ENCODE results near the gene PHF24.

The PHF24 gene

DNA sequence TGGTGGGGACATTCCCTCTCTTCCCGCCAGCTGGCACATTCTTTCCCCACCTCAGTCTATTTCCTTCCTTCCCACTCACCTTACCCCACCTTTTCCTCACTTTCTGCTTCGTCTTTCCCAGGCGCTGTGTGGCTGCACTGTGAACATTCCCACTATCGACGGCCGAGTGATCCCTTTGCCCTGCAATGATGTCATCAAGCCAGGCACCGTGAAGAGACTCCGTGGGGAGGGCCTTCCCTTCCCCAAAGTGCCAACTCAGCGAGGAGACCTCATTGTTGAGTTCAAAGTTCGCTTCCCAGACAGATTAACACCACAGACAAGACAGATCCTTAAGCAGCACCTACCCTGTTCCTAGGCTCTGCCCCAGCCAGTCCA is 38.8 kb downstream of the PHF24 start:
- Histone ChIP-seq H3K27ac (ENCODE audit: insufficient read depth in 1 of 2, low read depth in 1 of 2, low read length in 2 of 2, poor library complexity in 1 of 2, severe bottlenecking in 2 of 2) (no peak overlapping the region), H3K4me3 (ENCODE audit: control insufficient read depth in 1 of 7, extremely low read depth in 1 of 7, insufficient read depth in 4 of 7, low read depth in 2 of 7, low read length in 6 of 7) (no peak overlapping the region), H3K36me3 (ENCODE audit: control insufficient read depth in 4 of 4, insufficient read depth in 4 of 4, low read length in 3 of 4) (peaks cover 0 to 2% (median 0%) of the 10 kb centered on the region in 4 experiments), H3K4me1 (ENCODE audit: control extremely low read depth in 1 of 4, control insufficient read depth in 4 of 4, insufficient read depth in 4 of 4, low read length in 3 of 4) (peaks cover 0 to 3% (median 1%) of the 10 kb centered on the region in 4 experiments), H3K9me3 (ENCODE audit: control extremely low read depth in 1 of 5, control insufficient read depth in 4 of 5, insufficient read depth in 2 of 5, low read depth in 1 of 5, low read length in 4 of 5) (no peaks in the 10 kb centered on the region), H3K27me3 (replicated peaks in 2 of 5; ENCODE audit: control insufficient read depth in 4 of 5, insufficient read depth in 5 of 5, low read length in 4 of 5) (no peaks in the 10 kb centered on the region)
- DNase-seq: no peak
- POLR2A ChIA-PET: interaction anchor here (1.2 kb wide), 1 partner anchor 23 kb away, joined by 3 read pairs; no protein-coding TSS in a partner anchor
- over 99% methylated on average over 9 of the region's 10 CpGs for WGBS (ENCODE audit: insufficient coverage)
- CTCF ChIA-PET: interaction anchor here (1.0 to 2.3 kb wide), 4 partner anchors 12 to 97 kb away, joined by 3 to 8 read pairs (median 4); no protein-coding TSS in a partner anchor

DNA sequence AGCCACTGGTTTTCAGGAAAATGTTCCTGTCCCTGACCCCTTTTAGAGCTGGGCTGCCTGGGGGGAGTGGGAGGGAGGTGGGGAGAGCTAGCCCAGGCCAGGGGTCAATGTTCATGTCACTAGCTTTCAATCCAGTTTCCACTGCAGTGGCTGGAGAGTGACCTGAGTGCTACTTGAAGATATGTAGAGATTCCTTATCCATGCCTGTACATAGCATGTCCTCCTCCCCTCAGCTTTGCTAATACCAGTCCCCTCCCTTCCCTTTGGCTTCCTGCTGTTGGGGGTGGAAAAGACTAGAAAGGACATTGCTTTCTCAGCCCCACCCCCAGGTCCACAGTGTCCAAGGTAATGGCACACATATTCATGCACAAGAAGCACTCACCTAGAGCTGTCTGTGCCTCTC is 39.3 kb downstream of the PHF24 start:
- CTCF ChIA-PET: interaction anchor here (1.0 to 2.3 kb wide), 4 partner anchors 12 to 98 kb away, joined by 3 to 8 read pairs (median 4); no protein-coding TSS in a partner anchor
- no peak for DNase-seq
- Histone ChIP-seq H3K4me1 (ENCODE audit: control extremely low read depth in 1 of 4, control insufficient read depth in 4 of 4, insufficient read depth in 4 of 4, low read length in 3 of 4) (no peaks in the 10 kb centered on the region), H3K27me3 (replicated peaks in 2 of 5; ENCODE audit: control insufficient read depth in 4 of 5, insufficient read depth in 5 of 5, low read length in 4 of 5) (no peaks in the 10 kb centered on the region), H3K27ac (ENCODE audit: insufficient read depth in 1 of 2, low read depth in 1 of 2, low read length in 2 of 2, poor library complexity in 1 of 2, severe bottlenecking in 2 of 2) (no peak overlapping the region), H3K4me3 (ENCODE audit: control insufficient read depth in 1 of 7, extremely low read depth in 1 of 7, insufficient read depth in 4 of 7, low read depth in 2 of 7, low read length in 6 of 7) (no peak overlapping the region), H3K9me3 (ENCODE audit: control extremely low read depth in 1 of 5, control insufficient read depth in 4 of 5, insufficient read depth in 2 of 5, low read depth in 1 of 5, low read length in 4 of 5) (no peaks in the 10 kb centered on the region), H3K36me3 (ENCODE audit: control insufficient read depth in 4 of 4, insufficient read depth in 4 of 4, low read length in 3 of 4) (peaks cover 0 to 2% (median 0%) of the 10 kb centered on the region in 4 experiments)
- POLR2A ChIA-PET: interaction anchor here (0.6 to 1.2 kb wide), 3 partner anchors 23 to 1345 kb away, joined by 3 to 5 read pairs (median 3); no protein-coding TSS in a partner anchor

DNA sequence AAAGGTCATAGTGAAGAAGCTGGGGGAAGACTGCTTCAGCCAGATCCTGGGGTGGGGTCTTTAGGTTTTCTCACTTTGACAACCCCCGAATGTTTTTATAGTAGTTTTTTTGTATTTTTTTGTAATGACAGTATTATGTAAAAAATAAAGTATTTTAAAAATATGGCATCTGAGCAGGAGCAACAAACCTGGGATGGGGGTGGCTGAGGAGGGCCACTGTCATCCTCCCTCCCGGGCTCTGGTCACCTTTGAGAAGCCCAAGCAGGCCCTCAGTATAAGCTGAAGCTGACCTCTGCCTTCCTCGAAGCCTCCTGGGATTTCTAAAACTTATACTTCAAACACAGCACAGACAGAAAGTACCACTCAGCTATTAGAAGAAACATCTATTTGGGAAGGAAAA is 40.2 kb downstream of the PHF24 start:
- WGBS (ENCODE audit: insufficient coverage): 100% methylated on average over 1 of the region's 3 CpGs
- Histone ChIP-seq H3K9me3 (ENCODE audit: control extremely low read depth in 1 of 5, control insufficient read depth in 4 of 5, insufficient read depth in 2 of 5, low read depth in 1 of 5, low read length in 4 of 5) (no peaks in the 10 kb centered on the region), H3K27me3 (replicated peaks in 2 of 5; ENCODE audit: control insufficient read depth in 4 of 5, insufficient read depth in 5 of 5, low read length in 4 of 5) (no peaks in the 10 kb centered on the region), H3K4me1 (ENCODE audit: control extremely low read depth in 1 of 4, control insufficient read depth in 4 of 4, insufficient read depth in 4 of 4, low read length in 3 of 4) (no peaks in the 10 kb centered on the region), H3K27ac (ENCODE audit: insufficient read depth in 1 of 2, low read depth in 1 of 2, low read length in 2 of 2, poor library complexity in 1 of 2, severe bottlenecking in 2 of 2) (no peak overlapping the region), H3K36me3 (ENCODE audit: control insufficient read depth in 4 of 4, insufficient read depth in 4 of 4, low read length in 3 of 4) (peaks cover 0 to 2% (median 0%) of the 10 kb centered on the region in 4 experiments), H3K4me3 (ENCODE audit: control insufficient read depth in 1 of 7, extremely low read depth in 1 of 7, insufficient read depth in 4 of 7, low read depth in 2 of 7, low read length in 6 of 7) (no peak overlapping the region)
- no peak for DNase-seq
- CTCF ChIA-PET: interaction anchor here (1.3 to 2.3 kb wide), 4 partner anchors 13 to 98 kb away, joined by 3 to 8 read pairs (median 4); a partner anchor contains a TSS
- POLR2A ChIA-PET: no interaction called here

DNA sequence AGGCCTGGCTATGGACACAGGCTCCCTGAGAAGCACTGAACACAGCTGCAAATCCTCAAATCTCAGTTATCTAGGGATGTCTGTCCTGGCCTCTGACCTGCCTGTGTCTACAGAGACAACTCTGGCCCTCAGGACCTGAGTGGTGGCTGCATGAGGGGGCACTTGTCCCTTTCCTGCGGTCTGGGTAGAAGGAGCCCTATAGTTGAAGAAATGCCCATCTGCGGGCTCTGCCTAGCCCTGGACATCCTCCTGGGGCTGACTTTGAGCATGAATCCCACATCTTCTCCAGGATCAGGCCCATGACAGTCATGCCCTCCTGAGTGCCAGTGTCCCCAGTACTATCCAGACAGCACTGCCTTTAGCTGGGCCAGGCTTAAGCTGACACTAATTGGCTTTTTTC is 41.5 kb downstream of the PHF24 start:
- Histone ChIP-seq H3K9me3 (ENCODE audit: control extremely low read depth in 1 of 5, control insufficient read depth in 4 of 5, insufficient read depth in 2 of 5, low read depth in 1 of 5, low read length in 4 of 5) (no peaks in the 10 kb centered on the region), H3K36me3 (ENCODE audit: control insufficient read depth in 4 of 4, insufficient read depth in 4 of 4, low read length in 3 of 4) (peaks cover 0 to 2% (median 0%) of the 10 kb centered on the region in 4 experiments), H3K27me3 (replicated peaks in 2 of 5; ENCODE audit: control insufficient read depth in 4 of 5, insufficient read depth in 5 of 5, low read length in 4 of 5) (no peaks in the 10 kb centered on the region), H3K4me1 (ENCODE audit: control extremely low read depth in 1 of 4, control insufficient read depth in 4 of 4, insufficient read depth in 4 of 4, low read length in 3 of 4) (no peaks in the 10 kb centered on the region), H3K4me3 (ENCODE audit: control insufficient read depth in 1 of 7, extremely low read depth in 1 of 7, insufficient read depth in 4 of 7, low read depth in 2 of 7, low read length in 6 of 7) (no peak overlapping the region), H3K27ac (ENCODE audit: insufficient read depth in 1 of 2, low read depth in 1 of 2, low read length in 2 of 2, poor library complexity in 1 of 2, severe bottlenecking in 2 of 2) (no peak overlapping the region)
- CTCF ChIA-PET: no interaction called here
- POLR2A ChIA-PET: no interaction called here
- WGBS (ENCODE audit: insufficient coverage): 100% methylated on average over 2 of the region's 2 CpGs
- DNase-seq: no peak

DNA sequence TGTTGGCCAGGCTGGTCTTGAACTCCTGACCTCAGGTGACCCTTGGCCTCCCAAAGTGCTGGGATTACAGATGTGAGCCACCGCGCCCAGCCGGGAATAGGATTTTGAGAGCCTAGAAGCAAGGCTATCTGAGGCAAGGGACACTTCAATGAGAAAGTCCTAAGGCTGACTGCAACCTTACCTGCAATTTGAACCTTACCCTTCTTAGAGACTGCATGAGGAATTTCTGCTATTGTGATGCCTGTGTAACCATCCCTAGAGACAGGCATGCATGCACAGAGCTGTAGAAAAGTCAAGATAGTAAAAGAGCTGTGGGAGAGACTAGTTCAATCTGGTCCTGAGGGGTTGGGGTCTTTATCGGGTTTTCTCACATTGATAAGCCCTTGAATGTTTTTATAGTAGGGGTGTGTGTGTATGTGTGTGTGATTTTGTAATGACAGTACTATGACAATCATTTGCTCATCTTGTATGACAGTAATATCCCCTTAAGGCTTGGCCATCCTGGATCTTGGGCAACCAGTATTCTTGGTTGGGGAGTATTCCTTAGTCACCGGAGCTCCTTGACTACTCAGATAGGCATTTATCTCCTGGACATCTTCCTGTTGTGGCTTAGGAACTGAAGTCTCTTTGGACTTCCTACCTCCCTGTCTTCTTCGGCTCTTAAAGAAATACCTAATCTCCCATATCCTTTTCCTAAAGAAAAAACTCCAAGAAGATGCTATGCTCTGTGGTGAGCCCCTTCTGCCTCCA is 42.6 kb downstream of the PHF24 start:
- no peaks in the 10 kb centered on the region for H3K4me1 ChIP-seq (ENCODE audit: control extremely low read depth in 1 of 4, control insufficient read depth in 4 of 4, insufficient read depth in 4 of 4, low read length in 3 of 4)
- CTCF ChIA-PET: no interaction called here
- no peak for DNase-seq
- 96% methylated on average over 4 of the region's 6 CpGs for WGBS (ENCODE audit: insufficient coverage)
- no peak overlapping the region for H3K27ac ChIP-seq (ENCODE audit: insufficient read depth in 1 of 2, low read depth in 1 of 2, low read length in 2 of 2, poor library complexity in 1 of 2, severe bottlenecking in 2 of 2)
- POLR2A ChIA-PET: no interaction called here
- no peaks in the 10 kb centered on the region for H3K27me3 ChIP-seq (replicated peaks in 2 of 5; ENCODE audit: control insufficient read depth in 4 of 5, insufficient read depth in 5 of 5, low read length in 4 of 5)
- peaks cover 0 to 2% (median 0%) of the 10 kb centered on the region in 4 experiments for H3K36me3 ChIP-seq (ENCODE audit: control insufficient read depth in 4 of 4, insufficient read depth in 4 of 4, low read length in 3 of 4)
- no peak overlapping the region for H3K4me3 ChIP-seq (ENCODE audit: control insufficient read depth in 1 of 7, extremely low read depth in 1 of 7, insufficient read depth in 4 of 7, low read depth in 2 of 7, low read length in 6 of 7)
- no peaks in the 10 kb centered on the region for H3K9me3 ChIP-seq (ENCODE audit: control extremely low read depth in 1 of 5, control insufficient read depth in 4 of 5, insufficient read depth in 2 of 5, low read depth in 1 of 5, low read length in 4 of 5)

DNA sequence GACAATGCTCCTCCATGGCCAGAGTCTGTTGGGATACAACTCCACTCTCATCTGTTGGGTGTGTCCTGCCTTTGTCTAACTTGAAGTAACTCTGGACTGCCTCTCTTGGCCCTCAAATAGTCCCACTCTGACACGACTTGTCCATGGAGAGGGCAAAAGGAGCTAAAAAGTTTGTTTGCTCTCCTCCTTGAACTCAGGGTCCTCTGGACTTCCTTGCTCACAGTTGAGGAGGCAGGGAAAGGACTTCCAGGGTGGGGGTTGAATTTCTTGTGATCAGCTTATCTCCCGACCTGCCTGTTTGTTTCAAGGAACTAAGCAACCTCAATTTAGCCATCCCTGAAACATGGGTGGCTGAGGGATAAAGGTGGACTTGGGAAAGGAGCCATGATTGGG is 43.2 kb downstream of the PHF24 start:
- ChIA-PET POLR2A (no interaction called here), CTCF (interaction anchor here (0.9 kb wide), 1 partner anchor 19 kb away, joined by 4 read pairs; no protein-coding TSS in a partner anchor)
- no peak for DNase-seq
- Histone ChIP-seq H3K27ac (ENCODE audit: insufficient read depth in 1 of 2, low read depth in 1 of 2, low read length in 2 of 2, poor library complexity in 1 of 2, severe bottlenecking in 2 of 2) (no peak overlapping the region), H3K4me1 (ENCODE audit: control extremely low read depth in 1 of 4, control insufficient read depth in 4 of 4, insufficient read depth in 4 of 4, low read length in 3 of 4) (no peaks in the 10 kb centered on the region), H3K36me3 (ENCODE audit: control insufficient read depth in 4 of 4, insufficient read depth in 4 of 4, low read length in 3 of 4) (peaks cover 0 to 2% (median 0%) of the 10 kb centered on the region in 4 experiments), H3K9me3 (ENCODE audit: control extremely low read depth in 1 of 5, control insufficient read depth in 4 of 5, insufficient read depth in 2 of 5, low read depth in 1 of 5, low read length in 4 of 5) (no peaks in the 10 kb centered on the region), H3K4me3 (ENCODE audit: control insufficient read depth in 1 of 7, extremely low read depth in 1 of 7, insufficient read depth in 4 of 7, low read depth in 2 of 7, low read length in 6 of 7) (no peak overlapping the region), H3K27me3 (replicated peaks in 2 of 5; ENCODE audit: control insufficient read depth in 4 of 5, insufficient read depth in 5 of 5, low read length in 4 of 5) (no peaks in the 10 kb centered on the region)
- 94% methylated on average over 2 of the region's 2 CpGs for WGBS (ENCODE audit: insufficient coverage)

DNA sequence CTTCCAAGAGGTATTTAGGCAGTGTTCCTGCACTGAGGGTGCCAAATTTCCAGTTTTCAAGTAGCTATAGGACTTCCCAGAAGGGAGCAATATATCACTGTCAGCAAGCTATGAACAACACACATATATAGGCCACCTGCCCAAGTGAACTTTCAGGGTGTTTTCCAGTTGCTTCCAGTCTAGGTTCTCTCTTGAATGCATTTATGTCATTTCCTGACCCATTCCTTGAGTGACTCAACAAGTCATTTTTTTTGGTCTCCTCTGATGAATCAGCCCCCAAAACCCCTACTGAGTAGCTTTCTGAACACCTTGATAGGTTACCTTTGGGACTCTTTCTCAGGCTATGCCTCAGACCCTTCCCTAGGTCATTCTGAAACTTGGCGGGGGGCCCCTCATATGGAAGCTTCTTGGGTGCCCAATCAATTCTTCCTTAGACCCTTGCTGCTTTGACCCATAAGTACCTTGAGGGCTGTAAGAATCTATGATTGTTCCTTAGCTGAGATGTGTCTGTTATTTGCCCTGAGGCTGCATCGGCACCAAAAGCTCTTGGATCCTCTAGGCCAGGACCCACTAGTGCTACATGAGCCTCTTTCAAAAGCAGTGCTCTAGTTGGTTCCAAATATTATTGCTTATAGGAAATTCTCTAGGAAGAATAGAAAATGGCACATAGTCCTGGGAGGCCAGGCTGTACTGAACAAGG is 43.9 kb downstream of the PHF24 start:
- POLR2A ChIA-PET: no interaction called here

More for the DNA sequence above, 43.9 kb downstream of the PHF24 start:
- H3K4me1 ChIP-seq (ENCODE audit: control extremely low read depth in 1 of 4, control insufficient read depth in 4 of 4, insufficient read depth in 4 of 4, low read length in 3 of 4): no peaks in the 10 kb centered on the region
- H3K9me3 ChIP-seq (ENCODE audit: control extremely low read depth in 1 of 5, control insufficient read depth in 4 of 5, insufficient read depth in 2 of 5, low read depth in 1 of 5, low read length in 4 of 5): no peaks in the 10 kb centered on the region
- 90% methylated on average over 2 of the region's 2 CpGs for WGBS (ENCODE audit: insufficient coverage)
- no peak for DNase-seq
- H3K4me3 ChIP-seq (ENCODE audit: control insufficient read depth in 1 of 7, extremely low read depth in 1 of 7, insufficient read depth in 4 of 7, low read depth in 2 of 7, low read length in 6 of 7): no peak overlapping the region
- H3K27me3 ChIP-seq (replicated peaks in 2 of 5; ENCODE audit: control insufficient read depth in 4 of 5, insufficient read depth in 5 of 5, low read length in 4 of 5): no peaks in the 10 kb centered on the region
- CTCF ChIA-PET: interaction anchor here (0.9 to 1.6 kb wide), 5 partner anchors 17 to 105 kb away, joined by 3 to 5 read pairs (median 4); no protein-coding TSS in a partner anchor
- H3K27ac ChIP-seq (ENCODE audit: insufficient read depth in 1 of 2, low read depth in 1 of 2, low read length in 2 of 2, poor library complexity in 1 of 2, severe bottlenecking in 2 of 2): no peak overlapping the region
- peaks cover 0 to under 1% (median 0%) of the 10 kb centered on the region in 4 experiments for H3K36me3 ChIP-seq (ENCODE audit: control insufficient read depth in 4 of 4, insufficient read depth in 4 of 4, low read length in 3 of 4)

All from common myeloid progenitor, CD34-positive (primary cell).